PFSK-1 (cell line): ENCODE results near the gene CALD1.

ENCODE experiments used
- POLR2AphosphoS5 ChIP-seq: IDR thresholded peaks from 2 replicates; pipeline ENCODE4 v1.6.1; 2012; ENCODE audit warnings: low read depth, mild to moderate bottlenecking, control low read depth, low read length, moderate library complexity
- SIN3A ChIP-seq: IDR thresholded peaks from 2 replicates; pipeline ENCODE4 v1.6.1; 2012; ENCODE audit warnings: mild to moderate bottlenecking, low read length, moderate library complexity, borderline replicate concordance; ENCODE audit not compliant: insufficient read depth
- TAF1 ChIP-seq: IDR thresholded peaks from 2 replicates; pipeline ENCODE4 v1.6.1; 2012; ENCODE audit warnings: low read length, control low read depth, borderline replicate concordance; ENCODE audit not compliant: insufficient read depth
- TF ChIP-seq, protein P1 (sequence below), 2 experiments: IDR thresholded peaks; 2 replicates each; pipeline versions ENCODE4 v1.6.1 to v1.8.0; 2011 to 2012; ENCODE audit warnings: low read depth in 2 of 2, low read length in 2 of 2, control low read depth in 1 of 2, inconsistent platforms in 1 of 2, mild to moderate bottlenecking in 1 of 2, moderate library complexity in 1 of 2; ENCODE audit not compliant: insufficient read depth in 1 of 2

DNA sequence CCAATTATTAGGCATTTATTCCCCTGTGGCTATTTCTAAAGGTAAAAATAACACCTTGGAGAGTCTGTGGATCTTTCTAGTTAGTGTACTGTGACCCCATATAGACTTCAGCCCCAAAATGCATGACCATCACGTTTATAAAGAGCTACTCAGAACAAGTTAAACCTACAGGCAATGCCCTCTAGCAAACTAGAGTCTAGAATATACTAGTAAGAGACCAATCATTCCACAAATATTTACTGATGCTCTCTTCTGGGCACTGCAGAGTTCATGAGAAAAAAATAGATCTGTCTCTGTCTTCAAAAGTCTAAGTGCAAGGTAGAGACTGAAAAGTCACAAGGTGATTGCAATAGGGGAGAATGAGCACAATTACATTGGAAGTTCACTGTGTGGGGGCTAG, 20.5 kb upstream of the CALD1 start:
- TF ChIP-seq POLR2AphosphoS5, result no peak
- TF ChIP-seq, protein P1, sequence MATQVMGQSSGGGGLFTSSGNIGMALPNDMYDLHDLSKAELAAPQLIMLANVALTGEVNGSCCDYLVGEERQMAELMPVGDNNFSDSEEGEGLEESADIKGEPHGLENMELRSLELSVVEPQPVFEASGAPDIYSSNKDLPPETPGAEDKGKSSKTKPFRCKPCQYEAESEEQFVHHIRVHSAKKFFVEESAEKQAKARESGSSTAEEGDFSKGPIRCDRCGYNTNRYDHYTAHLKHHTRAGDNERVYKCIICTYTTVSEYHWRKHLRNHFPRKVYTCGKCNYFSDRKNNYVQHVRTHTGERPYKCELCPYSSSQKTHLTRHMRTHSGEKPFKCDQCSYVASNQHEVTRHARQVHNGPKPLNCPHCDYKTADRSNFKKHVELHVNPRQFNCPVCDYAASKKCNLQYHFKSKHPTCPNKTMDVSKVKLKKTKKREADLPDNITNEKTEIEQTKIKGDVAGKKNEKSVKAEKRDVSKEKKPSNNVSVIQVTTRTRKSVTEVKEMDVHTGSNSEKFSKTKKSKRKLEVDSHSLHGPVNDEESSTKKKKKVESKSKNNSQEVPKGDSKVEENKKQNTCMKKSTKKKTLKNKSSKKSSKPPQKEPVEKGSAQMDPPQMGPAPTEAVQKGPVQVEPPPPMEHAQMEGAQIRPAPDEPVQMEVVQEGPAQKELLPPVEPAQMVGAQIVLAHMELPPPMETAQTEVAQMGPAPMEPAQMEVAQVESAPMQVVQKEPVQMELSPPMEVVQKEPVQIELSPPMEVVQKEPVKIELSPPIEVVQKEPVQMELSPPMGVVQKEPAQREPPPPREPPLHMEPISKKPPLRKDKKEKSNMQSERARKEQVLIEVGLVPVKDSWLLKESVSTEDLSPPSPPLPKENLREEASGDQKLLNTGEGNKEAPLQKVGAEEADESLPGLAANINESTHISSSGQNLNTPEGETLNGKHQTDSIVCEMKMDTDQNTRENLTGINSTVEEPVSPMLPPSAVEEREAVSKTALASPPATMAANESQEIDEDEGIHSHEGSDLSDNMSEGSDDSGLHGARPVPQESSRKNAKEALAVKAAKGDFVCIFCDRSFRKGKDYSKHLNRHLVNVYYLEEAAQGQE (IDR thresholded peaks at IDR 0.05; ENCODE audit: insufficient read depth in 1 of 2, low read depth in 2 of 2, low read length in 2 of 2), result no peak
- TF ChIP-seq SIN3A, result no peak
- no peak for TF ChIP-seq TAF1
